Smooth muscle cell (in vitro differentiated cells): Measurements from ENCODE around the gene SYNPR. TPM values are rescaled to one million over a fixed set of nuclear protein-coding genes. Genes with fewer than 3 reads are reported as not detected.

Experiments
- DNase-seq: peaks from one replicate; lab custom pipeline; 2025; ENCODE audit not compliant: unreplicated experiment; lab: John Stamatoyannopoulos, UW
- H2AFZ ChIP-seq: fragments of 200-600 bp; sonication (generic); 2 replicates; pipeline ENCODE4 v1.6.0; 2016; ENCODE audit warnings: antibody characterized with exemption, low read depth, mild to moderate bottlenecking
- H3F3A ChIP-seq: fragments of 200-600 bp; sonication (generic); 2 replicates; pipeline ENCODE4 v1.6.0; 2017; ENCODE audit warnings: antibody characterized with exemption, low read depth
- H3K27ac ChIP-seq: fragments of 200-600 bp; sonication (generic); 2 replicates; pipeline ENCODE4 v1.5.1; 2016; ENCODE audit warnings: low read depth, mild to moderate bottlenecking
- H3K27me3 ChIP-seq: fragments of 200-600 bp; sonication (generic); 2 replicates; pipeline ENCODE4 v1.6.1; 2016; ENCODE audit warnings: low read depth, mild to moderate bottlenecking
- H3K36me3 ChIP-seq: fragments of 200-600 bp; sonication (generic); 2 replicates; pipeline ENCODE4 v1.5.1; 2016; ENCODE audit warnings: low read depth
- H3K4me1 ChIP-seq: fragments of 200-600 bp; sonication (generic); 2 replicates; pipeline ENCODE4 v1.5.1; 2016; ENCODE audit warnings: low read depth
- H3K4me2 ChIP-seq: fragments of 200-600 bp; sonication (generic); 2 replicates; pipeline ENCODE4 v1.6.0; 2016; ENCODE audit warnings: mild to moderate bottlenecking
- H3K4me3 ChIP-seq: fragments of 200-600 bp; sonication (generic); 2 replicates; pipeline ENCODE4 v1.5.1; 2016; ENCODE audit warnings: mild to moderate bottlenecking
- H3K79me2 ChIP-seq: fragments of 200-600 bp; sonication (generic); 2 replicates; pipeline ENCODE4 v1.6.0; 2016; ENCODE audit warnings: low read depth, mild to moderate bottlenecking
- H3K9ac ChIP-seq: fragments of 200-600 bp; sonication (generic); 2 replicates; pipeline ENCODE4 v1.6.0; 2016; ENCODE audit warnings: low read depth
- H3K9me3 ChIP-seq: fragments of 200-600 bp; sonication (generic); replicated peaks from 2 replicates; pipeline ENCODE4 v1.5.1; 2016; ENCODE audit warnings: low read depth
- H4K20me1 ChIP-seq: fragments of 200-600 bp; sonication (generic); 2 replicates; pipeline ENCODE4 v1.6.0; 2016; ENCODE audit warnings: low read depth
- WGBS: methylation state at CpG from one replicate; pipeline ENCODE4 v1.1.7; 2016; ENCODE audit warnings: low lambda C conversion rate; 5-methylcytosine and 5-hydroxymethylcytosine counted together
- polyA plus RNA-seq: library from polyadenylated mRNA; unstranded; fragments of >200 nt; fragmentation: Nextera tagmentation; extraction: Ambion mirVana; gene quantifications from 2 replicates; pipeline ENCODE4 v1.2.1, GENCODE V29; 2016
- total RNA-seq: library from RNA; depleted of rRNA; stranded (reverse); fragments of >200 nt; gene quantifications from 2 replicates; pipeline ENCODE4 v1.2.3, GENCODE V29; 2014
- TF ChIP-seq, protein P1 (sequence below): fragments of 200-600 bp; sonication (generic); IDR thresholded peaks from 2 replicates; pipeline ENCODE4 v1.5.1; 2017; ENCODE audit warnings: borderline replicate concordance, mild to moderate bottlenecking, antibody characterized with exemption; ENCODE audit not compliant: insufficient read depth, poor library complexity, severe bottlenecking

SYNPR gene
- total and polyA plus RNA-seq, 2 experiments from 2014 or later, result not detected

DNA sequence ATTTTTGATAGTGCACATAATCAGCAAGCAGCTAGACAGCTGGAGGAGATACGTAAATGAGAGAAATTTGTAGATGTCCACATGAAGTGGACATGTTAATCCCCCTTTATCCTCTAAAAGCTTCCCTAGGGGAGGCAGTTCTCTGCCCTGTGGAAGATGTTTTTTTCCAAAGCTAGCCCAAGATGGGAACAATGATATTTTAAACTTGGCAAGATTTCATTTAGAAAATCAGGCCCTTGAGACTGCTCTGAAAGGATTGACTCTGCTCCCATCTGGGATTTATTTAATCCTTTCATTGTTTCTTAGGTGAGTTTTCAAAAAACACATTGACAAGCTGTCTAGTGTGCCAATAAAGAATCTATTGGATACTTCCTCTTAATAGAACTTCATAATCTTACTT is 92.0 kb downstream of the SYNPR start:
- WGBS, result 54% methylated on average over 1 of the region's 1 CpG
- Histone ChIP-seq H3F3A (no peaks in the 10 kb centered on the region), H3K27me3 (no peaks in the 10 kb centered on the region), H3K4me2 (no peak overlapping the region), H3K4me1 (no peaks in the 10 kb centered on the region), H3K9me3 (no peaks in the 10 kb centered on the region), H3K36me3 (no peaks in the 10 kb centered on the region), H2AFZ (no peak overlapping the region), H3K27ac (no peak overlapping the region), H3K79me2 (no peaks in the 10 kb centered on the region), H3K4me3 (no peak overlapping the region), H4K20me1 (no peaks in the 10 kb centered on the region), H3K9ac (no peak overlapping the region)
- DNase-seq, result no peak
- TF ChIP-seq, protein P1, sequence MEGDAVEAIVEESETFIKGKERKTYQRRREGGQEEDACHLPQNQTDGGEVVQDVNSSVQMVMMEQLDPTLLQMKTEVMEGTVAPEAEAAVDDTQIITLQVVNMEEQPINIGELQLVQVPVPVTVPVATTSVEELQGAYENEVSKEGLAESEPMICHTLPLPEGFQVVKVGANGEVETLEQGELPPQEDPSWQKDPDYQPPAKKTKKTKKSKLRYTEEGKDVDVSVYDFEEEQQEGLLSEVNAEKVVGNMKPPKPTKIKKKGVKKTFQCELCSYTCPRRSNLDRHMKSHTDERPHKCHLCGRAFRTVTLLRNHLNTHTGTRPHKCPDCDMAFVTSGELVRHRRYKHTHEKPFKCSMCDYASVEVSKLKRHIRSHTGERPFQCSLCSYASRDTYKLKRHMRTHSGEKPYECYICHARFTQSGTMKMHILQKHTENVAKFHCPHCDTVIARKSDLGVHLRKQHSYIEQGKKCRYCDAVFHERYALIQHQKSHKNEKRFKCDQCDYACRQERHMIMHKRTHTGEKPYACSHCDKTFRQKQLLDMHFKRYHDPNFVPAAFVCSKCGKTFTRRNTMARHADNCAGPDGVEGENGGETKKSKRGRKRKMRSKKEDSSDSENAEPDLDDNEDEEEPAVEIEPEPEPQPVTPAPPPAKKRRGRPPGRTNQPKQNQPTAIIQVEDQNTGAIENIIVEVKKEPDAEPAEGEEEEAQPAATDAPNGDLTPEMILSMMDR, result no peak

DNA sequence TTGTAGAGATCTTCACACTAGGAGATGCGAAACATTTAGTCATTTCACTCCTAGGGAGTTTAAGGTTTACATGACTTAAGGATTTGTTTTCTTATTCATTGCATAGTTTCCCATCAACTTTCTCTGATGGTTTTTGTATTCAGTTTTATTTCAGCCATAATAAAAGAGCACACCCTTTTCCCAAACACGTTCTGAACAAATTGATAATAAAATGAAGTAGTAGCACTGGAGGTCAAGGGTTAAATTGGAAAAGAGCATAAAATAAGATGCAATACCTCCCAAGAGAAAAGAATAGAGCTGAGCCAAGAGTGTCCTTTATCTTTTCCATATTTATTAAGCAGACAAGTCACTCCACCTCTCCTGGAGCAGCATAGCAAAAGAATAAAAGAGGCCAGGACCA is 104.9 kb downstream of the SYNPR start:
- DNase-seq, result no peak
- H3K4me1 ChIP-seq, result no peaks in the 10 kb centered on the region
- TF ChIP-seq, protein P1, result no peak
- no peak overlapping the region for H3K27ac ChIP-seq
- no peak overlapping the region for H3K4me2 ChIP-seq
- H3K9ac ChIP-seq, result no peak overlapping the region
- no peaks in the 10 kb centered on the region for H3K9me3 ChIP-seq
- no peak overlapping the region for H3K4me3 ChIP-seq
- H3F3A ChIP-seq, result no peaks in the 10 kb centered on the region
- H4K20me1 ChIP-seq, result no peaks in the 10 kb centered on the region
- 88% methylated on average over 2 of the region's 2 CpGs for WGBS
- no peak overlapping the region for H2AFZ ChIP-seq
- no peaks in the 10 kb centered on the region for H3K79me2 ChIP-seq
- H3K36me3 ChIP-seq, result no peaks in the 10 kb centered on the region
- H3K27me3 ChIP-seq, result no peaks in the 10 kb centered on the region

DNA sequence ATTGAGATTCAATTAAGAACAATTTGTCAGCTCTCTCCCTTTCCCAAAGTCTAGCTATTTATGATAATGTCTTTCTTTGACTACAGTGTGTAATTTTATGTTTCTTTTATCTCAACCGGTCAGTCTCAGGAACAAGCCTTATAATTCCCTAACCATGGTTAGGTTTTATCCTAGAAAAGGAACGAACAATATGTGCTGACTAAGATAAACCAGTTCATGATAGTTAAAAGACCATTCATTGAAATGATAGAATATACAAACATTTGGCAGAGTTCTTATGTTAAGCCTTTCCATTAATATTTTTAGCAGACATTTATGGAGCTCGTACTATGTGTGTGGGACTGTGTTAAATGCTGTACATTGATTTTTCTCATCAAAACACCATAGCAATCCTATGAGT is 106.3 kb downstream of the SYNPR start:
- TF ChIP-seq, protein P1, result no peak
- H3K36me3 ChIP-seq, result no peaks in the 10 kb centered on the region
- 85% methylated on average over 3 of the region's 3 CpGs for WGBS

DNA sequence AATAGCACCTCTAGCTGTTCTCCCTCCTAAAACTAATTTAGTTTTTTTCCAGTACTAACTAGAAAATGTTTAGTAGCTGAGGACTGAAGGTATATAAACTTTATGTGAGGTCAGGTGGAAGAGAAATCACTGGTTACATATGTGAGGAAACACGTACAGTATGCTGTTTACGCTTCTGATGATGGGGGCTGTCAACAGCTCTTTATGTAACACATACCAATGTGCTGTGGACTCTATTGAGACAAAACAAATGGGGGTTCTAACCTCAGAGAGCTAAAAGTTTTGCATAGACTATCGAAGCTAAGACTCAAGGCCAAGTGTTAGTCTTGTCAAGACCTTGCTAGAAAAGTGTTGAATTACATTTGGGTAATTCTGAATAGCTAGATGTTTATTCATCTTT is 107.5 kb downstream of the SYNPR start:
- Histone ChIP-seq H3F3A (no peaks in the 10 kb centered on the region), H3K27ac (no peak overlapping the region), H3K9me3 (no peaks in the 10 kb centered on the region), H3K9ac (no peak overlapping the region), H4K20me1 (no peaks in the 10 kb centered on the region), H3K4me2 (no peak overlapping the region), H3K27me3 (peaks cover 5% of the 10 kb centered on the region), H3K79me2 (no peaks in the 10 kb centered on the region), H3K4me1 (no peaks in the 10 kb centered on the region), H3K4me3 (no peak overlapping the region), H3K36me3 (no peaks in the 10 kb centered on the region), H2AFZ (no peak overlapping the region)
- TF ChIP-seq, protein P1, result no peak
- DNase-seq, result no peak
- 61% methylated on average over 3 of the region's 3 CpGs for WGBS

More for the DNA sequence above, 106.3 kb downstream of the SYNPR start:
- no peaks in the 10 kb centered on the region for H3K27me3 ChIP-seq
- no peak overlapping the region for H3K4me2 ChIP-seq
- no peak overlapping the region for H3K27ac ChIP-seq
- no peak overlapping the region for H2AFZ ChIP-seq
- no peaks in the 10 kb centered on the region for H3F3A ChIP-seq
- no peaks in the 10 kb centered on the region for H3K9me3 ChIP-seq
- DNase-seq, result no peak
- no peak overlapping the region for H3K9ac ChIP-seq
- no peaks in the 10 kb centered on the region for H3K79me2 ChIP-seq
- no peaks in the 10 kb centered on the region for H4K20me1 ChIP-seq
- H3K4me3 ChIP-seq, result no peak overlapping the region
- H3K4me1 ChIP-seq, result no peaks in the 10 kb centered on the region
